H1 (cell line): ENCODE results near the gene GPLD1. TPM values are rescaled to one million over a fixed set of nuclear protein-coding genes. Genes with fewer than 3 reads are reported as not detected.

ENCODE experiments used
- EGR1 ChIP-seq: IDR thresholded peaks from 2 replicates; pipeline ENCODE4 v1.6.1; 2011; ENCODE audit warnings: low read depth, low read length, borderline replicate concordance
- EZH2 ChIP-seq: fragments of 200-600 bp; sonication (generic); IDR thresholded peaks from 2 replicates; pipeline ENCODE4 v1.7.1; 2012; ENCODE audit warnings: low read depth, mild to moderate bottlenecking, moderate library complexity, low read length, inconsistent platforms; ENCODE audit not compliant: severe bottlenecking
- GABPA ChIP-seq: IDR thresholded peaks from 2 replicates; pipeline ENCODE4 v1.6.1; 2011; ENCODE audit warnings: mild to moderate bottlenecking, low read length, moderate library complexity, borderline replicate concordance; ENCODE audit not compliant: insufficient read depth
- HDAC6 ChIP-seq: IDR thresholded peaks from one replicate; pipeline ENCODE4 v1.7.1; 2012; ENCODE audit warnings: low read depth, mild to moderate bottlenecking, inconsistent platforms, low read length, moderate library complexity
- JUN ChIP-seq: IDR thresholded peaks from 2 replicates; pipeline ENCODE4 v1.6.1; 2011; ENCODE audit warnings: low read depth, mild to moderate bottlenecking, improper control_type of control experiment, low read length
- JUND ChIP-seq: IDR thresholded peaks from 2 replicates; pipeline ENCODE4 v1.6.1; 2011; ENCODE audit warnings: mild to moderate bottlenecking, improper control_type of control experiment, low read length
- RXRA ChIP-seq: IDR thresholded peaks from 2 replicates; pipeline ENCODE4 v1.6.1; 2011; ENCODE audit warnings: low read depth, mild to moderate bottlenecking, low read length, moderate library complexity; ENCODE audit not compliant: insufficient read depth
- SIRT6 ChIP-seq: IDR thresholded peaks from one replicate; pipeline ENCODE4 v1.7.1; 2012; ENCODE audit warnings: low read length, inconsistent platforms
- SP4 ChIP-seq: IDR thresholded peaks from 2 replicates; pipeline ENCODE4 v1.6.1; 2012; ENCODE audit warnings: low read length, inconsistent platforms
- TAF1 ChIP-seq: IDR thresholded peaks from 2 replicates; pipeline ENCODE4 v1.6.1; 2011; ENCODE audit warnings: mild to moderate bottlenecking, low read depth, low read length
- ZNF274 ChIP-seq: IDR thresholded peaks from 2 replicates; pipeline ENCODE4 v1.7.0; 2012; ENCODE audit warnings: low read length, borderline replicate concordance; ENCODE audit errors: extremely low read depth
- polyA plus RNA-seq, 7 experiments: library from polyadenylated mRNA; depleted of rRNA in 3 of 7; stranded (reverse) in 5 of 7; unstranded in 2 of 7; fragments of >200 nt in 5 of 7; fragments of 200-250 nt in 2 of 7; gene quantifications; 1 replicate in 5 of 7; 2 replicates in 1 of 7; 4 replicates in 1 of 7; pipeline versions ENCODE4 v1.2.1 to v1.2.3, GENCODE V29; 2011 to 2013; ENCODE audit warnings: missing spikeins in 2 of 7, mixed read lengths in 2 of 7
- total RNA-seq: library from RNA; stranded (reverse); fragmentation: NEBNext Ultra II Directional; extraction: Animal tissue kit (Norgen Biotek cat#: 25700); gene quantifications from 2 replicates; pipeline ENCODE4 v1.2.1, GENCODE V29; 2021
- TF ChIP-seq, protein P1 (sequence below): fragments of 300-600 bp; sonication (generic); IDR thresholded peaks from 2 replicates; pipeline ENCODE4 v1.7.1; 2012; ENCODE audit warnings: low read length, moderate library complexity, mild to moderate bottlenecking, inconsistent platforms; ENCODE audit not compliant: insufficient replicate concordance

The GPLD1 gene
- total and polyA plus RNA-seq, 2 of the 8 experiments (the other 6 are each of a cell fraction or from before 2014, with no cell fraction given) = 3.7 to 5.3 TPM

DNA sequence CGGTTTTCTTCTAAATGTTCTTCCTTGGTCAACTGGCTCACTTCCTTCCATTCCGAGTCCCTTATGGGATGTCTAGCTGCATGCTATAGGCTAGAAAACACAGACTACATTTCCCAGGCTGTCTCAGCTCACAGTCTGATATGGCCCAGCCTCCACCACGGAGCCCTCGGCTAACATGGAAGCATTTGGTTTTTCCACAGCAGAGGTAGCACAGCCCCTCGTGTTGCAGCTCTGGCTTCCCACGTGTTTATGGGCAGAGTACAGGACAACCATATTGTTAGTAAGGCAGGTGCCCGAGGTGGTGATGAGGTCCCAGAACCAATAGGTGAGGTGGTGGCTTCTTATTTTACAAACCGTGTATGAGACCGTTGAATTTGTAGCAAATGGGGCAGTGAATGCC is 8.7 kb downstream of the GPLD1 start (continued):
- TF ChIP-seq, protein P1, sequence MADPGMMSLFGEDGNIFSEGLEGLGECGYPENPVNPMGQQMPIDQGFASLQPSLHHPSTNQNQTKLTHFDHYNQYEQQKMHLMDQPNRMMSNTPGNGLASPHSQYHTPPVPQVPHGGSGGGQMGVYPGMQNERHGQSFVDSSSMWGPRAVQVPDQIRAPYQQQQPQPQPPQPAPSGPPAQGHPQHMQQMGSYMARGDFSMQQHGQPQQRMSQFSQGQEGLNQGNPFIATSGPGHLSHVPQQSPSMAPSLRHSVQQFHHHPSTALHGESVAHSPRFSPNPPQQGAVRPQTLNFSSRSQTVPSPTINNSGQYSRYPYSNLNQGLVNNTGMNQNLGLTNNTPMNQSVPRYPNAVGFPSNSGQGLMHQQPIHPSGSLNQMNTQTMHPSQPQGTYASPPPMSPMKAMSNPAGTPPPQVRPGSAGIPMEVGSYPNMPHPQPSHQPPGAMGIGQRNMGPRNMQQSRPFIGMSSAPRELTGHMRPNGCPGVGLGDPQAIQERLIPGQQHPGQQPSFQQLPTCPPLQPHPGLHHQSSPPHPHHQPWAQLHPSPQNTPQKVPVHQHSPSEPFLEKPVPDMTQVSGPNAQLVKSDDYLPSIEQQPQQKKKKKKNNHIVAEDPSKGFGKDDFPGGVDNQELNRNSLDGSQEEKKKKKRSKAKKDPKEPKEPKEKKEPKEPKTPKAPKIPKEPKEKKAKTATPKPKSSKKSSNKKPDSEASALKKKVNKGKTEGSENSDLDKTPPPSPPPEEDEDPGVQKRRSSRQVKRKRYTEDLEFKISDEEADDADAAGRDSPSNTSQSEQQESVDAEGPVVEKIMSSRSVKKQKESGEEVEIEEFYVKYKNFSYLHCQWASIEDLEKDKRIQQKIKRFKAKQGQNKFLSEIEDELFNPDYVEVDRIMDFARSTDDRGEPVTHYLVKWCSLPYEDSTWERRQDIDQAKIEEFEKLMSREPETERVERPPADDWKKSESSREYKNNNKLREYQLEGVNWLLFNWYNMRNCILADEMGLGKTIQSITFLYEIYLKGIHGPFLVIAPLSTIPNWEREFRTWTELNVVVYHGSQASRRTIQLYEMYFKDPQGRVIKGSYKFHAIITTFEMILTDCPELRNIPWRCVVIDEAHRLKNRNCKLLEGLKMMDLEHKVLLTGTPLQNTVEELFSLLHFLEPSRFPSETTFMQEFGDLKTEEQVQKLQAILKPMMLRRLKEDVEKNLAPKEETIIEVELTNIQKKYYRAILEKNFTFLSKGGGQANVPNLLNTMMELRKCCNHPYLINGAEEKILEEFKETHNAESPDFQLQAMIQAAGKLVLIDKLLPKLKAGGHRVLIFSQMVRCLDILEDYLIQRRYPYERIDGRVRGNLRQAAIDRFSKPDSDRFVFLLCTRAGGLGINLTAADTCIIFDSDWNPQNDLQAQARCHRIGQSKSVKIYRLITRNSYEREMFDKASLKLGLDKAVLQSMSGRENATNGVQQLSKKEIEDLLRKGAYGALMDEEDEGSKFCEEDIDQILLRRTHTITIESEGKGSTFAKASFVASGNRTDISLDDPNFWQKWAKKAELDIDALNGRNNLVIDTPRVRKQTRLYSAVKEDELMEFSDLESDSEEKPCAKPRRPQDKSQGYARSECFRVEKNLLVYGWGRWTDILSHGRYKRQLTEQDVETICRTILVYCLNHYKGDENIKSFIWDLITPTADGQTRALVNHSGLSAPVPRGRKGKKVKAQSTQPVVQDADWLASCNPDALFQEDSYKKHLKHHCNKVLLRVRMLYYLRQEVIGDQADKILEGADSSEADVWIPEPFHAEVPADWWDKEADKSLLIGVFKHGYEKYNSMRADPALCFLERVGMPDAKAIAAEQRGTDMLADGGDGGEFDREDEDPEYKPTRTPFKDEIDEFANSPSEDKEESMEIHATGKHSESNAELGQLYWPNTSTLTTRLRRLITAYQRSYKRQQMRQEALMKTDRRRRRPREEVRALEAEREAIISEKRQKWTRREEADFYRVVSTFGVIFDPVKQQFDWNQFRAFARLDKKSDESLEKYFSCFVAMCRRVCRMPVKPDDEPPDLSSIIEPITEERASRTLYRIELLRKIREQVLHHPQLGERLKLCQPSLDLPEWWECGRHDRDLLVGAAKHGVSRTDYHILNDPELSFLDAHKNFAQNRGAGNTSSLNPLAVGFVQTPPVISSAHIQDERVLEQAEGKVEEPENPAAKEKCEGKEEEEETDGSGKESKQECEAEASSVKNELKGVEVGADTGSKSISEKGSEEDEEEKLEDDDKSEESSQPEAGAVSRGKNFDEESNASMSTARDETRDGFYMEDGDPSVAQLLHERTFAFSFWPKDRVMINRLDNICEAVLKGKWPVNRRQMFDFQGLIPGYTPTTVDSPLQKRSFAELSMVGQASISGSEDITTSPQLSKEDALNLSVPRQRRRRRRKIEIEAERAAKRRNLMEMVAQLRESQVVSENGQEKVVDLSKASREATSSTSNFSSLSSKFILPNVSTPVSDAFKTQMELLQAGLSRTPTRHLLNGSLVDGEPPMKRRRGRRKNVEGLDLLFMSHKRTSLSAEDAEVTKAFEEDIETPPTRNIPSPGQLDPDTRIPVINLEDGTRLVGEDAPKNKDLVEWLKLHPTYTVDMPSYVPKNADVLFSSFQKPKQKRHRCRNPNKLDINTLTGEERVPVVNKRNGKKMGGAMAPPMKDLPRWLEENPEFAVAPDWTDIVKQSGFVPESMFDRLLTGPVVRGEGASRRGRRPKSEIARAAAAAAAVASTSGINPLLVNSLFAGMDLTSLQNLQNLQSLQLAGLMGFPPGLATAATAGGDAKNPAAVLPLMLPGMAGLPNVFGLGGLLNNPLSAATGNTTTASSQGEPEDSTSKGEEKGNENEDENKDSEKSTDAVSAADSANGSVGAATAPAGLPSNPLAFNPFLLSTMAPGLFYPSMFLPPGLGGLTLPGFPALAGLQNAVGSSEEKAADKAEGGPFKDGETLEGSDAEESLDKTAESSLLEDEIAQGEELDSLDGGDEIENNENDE = no peak
- TF ChIP-seq JUN (no peak), EZH2 (no peak), RXRA (no peak), JUND (no peak), HDAC6 (no peak), ZNF274 (no peak), SP4 (no peak), EGR1 (no peak), GABPA (no peak), TAF1 (no peak), SIRT6 (no peak)
